DLD1 (cell line): Measurements from ENCODE around the gene AGPAT3.
"Not testable (repeated sequence)": the region's sequence is repeated elsewhere in the genome, so short reads cannot be mapped to it uniquely, and the experiment has no call there.

Experiments
- in situ Hi-C: cut with HindIII; loops from 2 replicates; pipeline ENCODE4 v1.10.0; 2017; ENCODE audit warnings: low sequenced_read_pairs

AGPAT3 gene

DNA sequence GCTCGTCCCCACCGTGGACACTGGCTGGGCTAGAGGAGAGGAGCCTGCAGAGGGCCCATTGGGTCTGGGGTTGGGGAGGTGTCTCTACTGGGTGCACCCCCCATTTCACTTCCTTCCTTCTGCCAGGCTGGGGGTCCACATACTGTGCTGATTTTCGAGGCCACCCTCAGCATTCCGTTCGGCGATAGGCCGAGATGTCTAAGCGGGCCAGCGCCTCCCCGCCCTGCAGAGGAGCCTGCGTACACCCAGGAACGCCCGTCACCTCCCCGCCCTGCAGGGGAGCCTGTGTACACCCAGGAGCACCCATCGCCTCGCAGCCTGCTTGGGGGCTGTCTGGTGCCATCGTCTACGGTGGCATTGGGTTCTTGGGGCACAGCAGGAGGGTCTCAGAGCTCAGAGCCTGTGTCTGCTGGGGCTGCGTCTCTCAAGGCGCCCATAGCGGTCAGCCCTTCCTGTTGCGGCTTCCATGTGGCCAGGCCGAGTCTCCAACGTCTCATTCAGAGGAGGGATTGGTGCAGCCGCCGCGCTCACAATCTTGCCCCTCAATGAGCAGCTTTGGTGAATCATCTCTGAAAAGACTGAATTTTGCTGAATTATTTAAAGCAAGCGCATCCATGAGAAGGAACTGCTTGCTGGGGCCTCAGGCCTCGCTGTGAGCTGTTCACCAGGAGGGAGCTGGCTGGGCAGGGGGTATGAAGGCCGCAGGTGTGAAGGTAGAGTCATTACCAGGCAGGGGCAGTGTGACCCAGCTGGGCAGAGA lies 30.7 kb upstream of the AGPAT3 start:
- in situ Hi-C loops, result no loop called here

DNA sequence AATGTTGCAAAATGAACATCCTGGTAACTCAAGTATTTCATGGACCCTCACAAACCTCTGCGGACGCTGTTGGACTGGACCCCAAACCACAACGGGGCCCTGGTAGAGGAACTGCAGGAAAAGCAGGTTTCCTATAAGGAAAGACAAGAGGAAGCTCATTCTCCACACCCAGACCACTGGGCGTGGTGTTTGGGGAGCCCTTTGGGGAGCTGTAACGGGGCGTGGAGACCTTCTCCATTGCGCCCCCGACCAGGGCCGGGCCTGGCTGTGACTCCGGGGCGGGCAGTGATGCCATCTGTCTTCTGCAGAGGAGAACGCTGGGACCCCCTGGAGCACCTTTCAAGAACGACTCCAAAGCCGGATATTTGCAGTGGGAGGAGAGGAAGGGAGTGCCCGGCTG lies 30.0 kb upstream of the AGPAT3 start:
- in situ Hi-C loops, result no loop called here

DNA sequence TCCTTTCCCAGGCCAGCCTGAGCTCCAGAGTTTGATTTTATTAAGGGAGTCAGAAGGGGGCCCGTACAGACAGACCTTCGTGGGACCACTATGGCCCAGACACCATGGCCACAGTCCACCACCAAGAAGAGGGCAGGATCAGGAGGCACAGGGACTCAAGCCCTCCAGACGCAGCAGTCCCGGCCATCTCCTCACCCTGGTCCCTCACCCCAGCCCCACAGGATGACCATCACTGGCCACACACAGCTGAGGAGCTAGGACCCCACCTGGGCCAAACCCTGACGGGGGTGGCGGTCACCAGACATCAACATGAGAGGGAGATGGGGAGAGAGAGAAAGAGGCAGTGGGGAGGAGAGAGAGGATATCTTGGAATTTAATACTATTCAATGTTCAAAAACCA lies 29.2 kb upstream of the AGPAT3 start:
- in situ Hi-C loops, result no loop called here

DNA sequence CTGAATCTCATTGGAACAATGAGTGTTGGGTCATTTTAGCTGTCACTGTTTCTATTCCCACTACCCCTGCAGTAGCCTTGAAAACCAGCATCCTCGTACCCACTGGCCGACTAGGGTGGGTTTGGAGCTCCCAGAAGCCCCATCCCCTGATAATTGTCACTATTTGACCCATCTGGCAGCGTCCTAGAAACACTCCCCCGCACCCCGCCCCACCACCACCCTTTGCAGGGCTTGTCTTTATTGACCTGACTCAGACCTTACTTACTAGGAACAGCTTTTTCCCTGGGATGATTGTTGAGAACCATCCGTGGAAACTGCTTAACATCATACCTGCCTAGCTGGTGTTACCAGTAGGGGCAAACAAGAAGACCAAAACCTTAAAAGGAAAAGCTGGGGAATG lies 28.4 kb upstream of the AGPAT3 start:
- in situ Hi-C loops, result no loop called here

DNA sequence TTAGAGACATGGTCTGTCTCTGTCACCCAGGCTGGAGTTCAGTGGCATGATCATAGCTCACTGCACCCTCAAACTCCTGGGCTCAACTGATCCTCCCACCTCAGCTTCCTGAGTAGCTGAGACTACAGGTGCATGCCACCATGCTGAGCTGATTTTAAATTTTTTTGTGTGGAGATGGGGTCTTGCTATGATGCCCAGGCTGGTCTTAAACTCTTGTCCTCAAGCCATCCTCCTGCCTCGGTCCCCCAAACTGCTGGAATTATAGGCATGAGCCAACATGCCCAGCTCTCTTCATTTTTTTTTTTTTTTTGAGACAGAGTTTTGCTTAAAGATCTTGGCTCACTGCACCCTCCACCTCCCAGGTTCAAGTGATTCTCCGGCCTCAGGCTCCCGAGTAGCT lies 24.8 kb upstream of the AGPAT3 start:
- in situ Hi-C loops, result no loop called here

DNA sequence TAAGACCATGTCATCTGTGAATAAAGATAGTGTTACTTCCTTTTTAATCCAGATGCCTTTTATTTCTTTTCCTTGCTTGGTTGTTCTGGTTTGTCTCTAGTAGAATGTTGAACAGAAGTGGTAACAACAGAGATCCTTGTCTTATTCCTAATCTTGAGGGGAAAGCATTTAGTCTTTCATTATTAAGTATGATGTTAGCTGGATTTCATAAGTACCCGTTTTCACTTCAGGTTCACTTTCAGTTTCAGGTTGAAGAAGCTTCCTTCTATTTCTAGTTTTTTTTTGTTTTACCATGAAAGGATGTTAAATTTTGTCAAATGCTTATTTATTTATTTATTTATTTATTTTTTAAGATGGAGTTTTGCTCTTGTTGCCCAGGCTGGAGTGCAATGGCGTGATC lies 22.3 kb upstream of the AGPAT3 start:
- in situ Hi-C loops, result no loop called here

DNA sequence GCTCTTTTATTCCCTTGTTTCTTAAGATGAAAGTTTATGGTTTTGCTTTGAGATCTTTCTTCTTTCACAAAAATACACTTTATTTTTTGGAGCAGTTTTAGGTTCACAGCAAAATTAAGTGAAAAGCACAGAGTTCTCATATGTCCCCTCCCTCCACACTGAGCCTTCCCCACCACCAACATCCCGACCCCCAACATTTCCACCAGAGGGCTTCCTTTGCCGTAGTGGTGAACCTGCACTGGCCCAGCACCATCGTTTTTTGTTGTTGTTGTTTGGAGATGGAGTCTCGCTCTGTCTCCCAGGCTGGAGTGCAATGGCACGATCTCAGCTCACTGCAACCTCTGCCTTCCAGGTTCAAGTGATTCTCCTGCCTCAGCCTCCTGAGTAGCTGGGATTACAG lies 20.1 kb upstream of the AGPAT3 start:
- in situ Hi-C loops, result not testable (repeated sequence)

DNA sequence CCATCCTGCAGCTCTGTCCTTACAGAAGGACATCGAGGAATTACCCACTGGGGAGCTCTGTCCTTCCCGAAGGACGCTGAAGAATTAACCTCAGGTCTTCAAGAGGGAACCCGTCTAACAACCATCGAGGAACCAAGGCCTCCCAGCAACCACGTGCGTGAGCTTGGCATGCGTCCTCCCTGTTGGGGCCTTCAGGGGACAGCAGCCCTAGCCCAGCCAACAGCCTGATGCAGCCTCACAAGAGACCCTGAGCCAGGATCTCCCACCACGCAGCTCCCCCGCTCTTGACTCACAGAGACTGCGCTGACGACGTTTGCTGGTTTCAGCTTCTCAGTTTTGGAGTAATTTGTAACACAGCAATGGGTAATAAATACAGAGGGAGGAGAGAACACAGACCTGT lies 19.6 kb upstream of the AGPAT3 start:
- in situ Hi-C loops, result no loop called here

DNA sequence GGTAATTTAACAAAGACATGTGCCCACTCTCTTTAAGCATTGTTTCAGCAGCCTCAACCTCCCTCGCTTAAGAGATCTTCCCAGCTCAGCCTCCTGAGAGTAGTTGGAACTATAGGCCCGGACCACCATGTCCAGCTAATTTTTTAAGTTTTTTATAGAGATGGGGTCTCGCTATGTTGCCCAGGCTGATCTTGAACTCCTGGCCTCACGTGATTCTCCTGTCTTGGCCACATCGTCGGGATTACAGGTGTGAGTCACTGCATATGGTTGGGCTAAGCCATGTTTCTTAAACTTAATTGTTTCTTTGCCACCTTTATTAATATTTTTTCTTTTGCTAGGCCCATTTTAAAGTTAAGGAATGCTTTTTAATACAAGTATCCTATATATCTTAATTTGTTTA lies 18.6 kb upstream of the AGPAT3 start:
- in situ Hi-C loops, result no loop called here

DNA sequence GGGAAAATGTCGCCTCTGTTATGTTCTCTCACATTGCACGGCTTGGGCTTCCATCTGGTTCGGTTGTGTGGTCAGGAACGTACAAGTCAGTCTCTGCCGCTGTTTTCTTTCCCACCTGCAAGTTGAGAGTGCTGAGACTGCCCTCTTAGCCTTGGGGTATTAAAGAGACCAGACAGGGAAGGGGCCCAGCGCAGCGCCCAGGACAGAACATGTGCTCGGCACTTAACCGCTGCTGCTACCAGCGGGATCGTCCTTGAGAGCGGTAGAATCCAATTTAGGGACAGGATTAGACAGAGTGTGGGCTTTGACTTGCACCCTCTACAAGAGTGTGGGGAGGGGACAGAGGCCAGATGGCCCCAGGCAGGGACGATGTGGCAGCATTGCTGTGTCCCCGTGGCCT lies 17.7 kb upstream of the AGPAT3 start:
- in situ Hi-C loops, result no loop called here

DNA sequence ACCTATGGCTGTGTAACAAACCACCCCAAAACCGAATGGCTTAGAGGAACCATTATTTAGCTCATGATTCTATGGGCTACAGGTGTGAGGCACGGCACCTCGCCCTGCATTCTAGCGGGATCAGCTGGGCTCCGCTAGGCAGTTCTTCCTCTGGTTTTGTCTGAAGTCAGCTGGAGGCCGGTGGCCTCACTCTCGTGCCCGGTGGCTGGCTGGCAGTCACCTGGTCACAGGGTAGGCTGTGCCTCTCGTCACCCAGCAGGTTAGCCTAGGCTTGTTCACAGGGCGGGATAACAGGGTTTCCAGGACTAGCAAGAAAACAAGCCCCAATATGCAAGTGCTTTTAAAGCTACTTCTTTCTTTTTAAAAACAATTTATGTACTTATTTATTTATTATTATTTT lies 16.3 kb upstream of the AGPAT3 start:
- in situ Hi-C loops, result no loop called here

DNA sequence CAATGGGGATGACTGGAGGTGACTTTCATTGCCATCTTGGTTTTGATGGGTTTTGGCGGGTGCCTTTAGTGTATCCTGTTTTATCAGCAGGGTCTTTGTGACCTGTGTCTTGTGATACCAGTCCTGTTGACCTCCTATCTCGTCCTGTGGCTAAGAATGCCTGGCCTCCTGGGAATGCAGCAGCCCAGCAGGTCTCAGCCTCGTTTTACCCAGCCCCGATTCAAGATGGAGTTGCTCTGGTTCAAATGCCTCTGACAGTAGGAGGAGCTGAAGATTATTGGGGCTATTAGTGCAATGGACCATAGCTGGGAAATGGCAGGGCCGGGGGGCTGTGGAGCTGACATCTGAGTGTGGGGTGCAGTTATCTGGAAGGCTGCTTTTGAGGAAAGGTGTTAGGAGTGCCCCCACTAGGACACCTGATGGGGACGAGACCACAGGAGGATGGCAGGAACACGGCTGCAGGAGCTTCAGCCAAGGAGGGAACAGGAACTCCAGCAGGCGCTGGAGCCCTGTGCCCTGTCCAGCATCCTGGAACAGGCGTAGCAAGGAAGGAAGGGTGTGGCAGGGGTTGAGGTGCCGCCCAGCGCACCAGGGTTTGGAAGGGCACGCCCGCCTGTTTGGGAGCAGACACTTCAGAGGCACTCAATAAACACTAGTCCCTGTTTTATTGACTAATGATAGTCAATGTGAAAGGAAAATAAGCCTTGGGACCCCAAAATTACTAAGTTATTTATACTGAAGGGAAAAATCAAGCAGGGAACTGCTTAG lies 15.3 kb upstream of the AGPAT3 start:
- in situ Hi-C loops, result no loop called here

DNA sequence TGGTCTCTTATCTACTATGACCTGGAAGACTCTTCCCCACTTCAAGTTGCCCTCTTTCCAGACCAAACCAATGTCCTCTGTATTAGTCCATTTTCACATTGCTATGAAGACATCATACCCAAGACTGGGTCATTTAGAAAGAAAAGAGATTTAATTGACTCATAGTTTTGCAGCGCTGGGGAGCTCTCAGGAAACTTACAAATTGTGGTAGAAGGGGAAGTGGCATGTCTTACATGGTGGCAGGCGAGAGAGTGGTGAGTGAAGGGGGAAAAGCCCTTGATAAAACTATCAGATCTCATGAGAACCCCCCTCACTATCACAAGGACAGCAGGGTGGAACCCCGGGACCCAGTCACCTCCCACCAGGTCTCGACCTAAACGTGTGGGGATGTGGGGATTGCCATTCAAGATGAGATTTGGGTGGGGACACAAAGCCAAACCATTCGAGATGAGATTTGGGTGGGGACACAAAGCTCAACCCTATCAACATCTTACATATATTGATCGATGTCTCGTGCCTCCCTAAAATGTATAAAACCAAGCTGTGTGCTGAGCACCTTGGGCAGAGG lies 14.2 kb upstream of the AGPAT3 start:
- in situ Hi-C loops, result no loop called here

DNA sequence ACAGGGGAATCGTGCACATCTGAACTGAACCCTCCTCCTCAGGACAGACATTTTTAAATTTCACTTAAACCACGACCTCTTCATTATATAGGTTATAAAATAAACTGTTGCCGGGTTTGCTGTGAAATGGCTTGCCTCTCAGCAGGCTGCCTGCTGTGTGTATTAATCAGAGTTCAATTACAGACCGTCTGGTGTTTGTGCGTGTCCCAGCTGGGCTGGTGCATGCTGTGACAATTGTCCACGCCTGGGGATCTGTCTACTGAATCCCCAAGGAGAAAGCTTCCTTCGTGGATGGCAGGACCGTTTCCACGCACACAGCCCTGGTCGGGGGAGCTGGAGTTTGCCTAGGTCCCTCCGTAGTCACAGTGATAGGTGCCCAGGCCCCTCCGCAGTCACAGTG lies 13.4 kb upstream of the AGPAT3 start:
- in situ Hi-C loops, result no loop called here

DNA sequence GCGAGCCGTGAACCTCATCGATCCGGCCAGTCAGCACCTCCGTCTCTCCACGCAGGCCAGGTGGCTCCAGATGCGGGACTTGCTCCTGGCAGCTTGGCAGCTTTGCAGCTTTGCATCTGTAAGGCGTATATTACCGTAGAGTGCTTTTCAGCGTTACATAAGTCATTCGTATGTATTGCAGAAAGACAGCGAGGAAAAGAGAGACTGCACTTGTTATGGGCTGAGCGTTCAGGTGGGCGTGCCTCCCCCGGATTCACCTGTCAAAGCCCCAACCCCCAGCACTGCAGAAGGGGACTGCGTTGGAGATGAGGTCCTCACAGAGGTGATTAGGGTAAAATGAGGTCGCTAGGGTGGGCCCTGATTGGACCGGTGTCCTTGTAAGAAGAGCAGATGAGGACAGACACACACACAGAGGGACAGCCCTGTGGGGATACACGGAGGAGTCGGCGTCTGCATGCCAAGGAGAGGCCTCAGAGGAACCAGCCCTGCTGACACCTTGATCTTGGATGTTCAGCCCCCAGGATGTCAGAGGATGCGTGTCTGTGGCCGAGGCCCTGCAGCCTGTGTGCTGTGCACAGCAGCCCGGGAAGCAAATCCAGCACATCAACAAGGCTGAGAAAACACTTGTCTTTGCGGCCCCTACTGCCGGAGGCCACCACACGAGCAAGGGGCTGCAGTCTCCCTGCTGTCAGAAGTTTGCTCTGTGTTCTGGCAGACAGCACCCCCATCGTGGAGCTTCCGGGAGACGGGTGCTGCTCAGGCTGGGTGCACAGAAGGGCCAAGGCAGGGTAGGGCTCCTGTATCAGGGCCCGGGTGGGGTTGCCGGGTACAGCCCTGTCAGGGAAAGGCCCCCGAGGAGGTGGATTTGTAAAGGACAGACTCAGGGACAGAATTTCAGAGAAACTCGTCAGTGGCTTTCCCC lies 10.9 kb upstream of the AGPAT3 start:
- in situ Hi-C loops, result no loop called here

DNA sequence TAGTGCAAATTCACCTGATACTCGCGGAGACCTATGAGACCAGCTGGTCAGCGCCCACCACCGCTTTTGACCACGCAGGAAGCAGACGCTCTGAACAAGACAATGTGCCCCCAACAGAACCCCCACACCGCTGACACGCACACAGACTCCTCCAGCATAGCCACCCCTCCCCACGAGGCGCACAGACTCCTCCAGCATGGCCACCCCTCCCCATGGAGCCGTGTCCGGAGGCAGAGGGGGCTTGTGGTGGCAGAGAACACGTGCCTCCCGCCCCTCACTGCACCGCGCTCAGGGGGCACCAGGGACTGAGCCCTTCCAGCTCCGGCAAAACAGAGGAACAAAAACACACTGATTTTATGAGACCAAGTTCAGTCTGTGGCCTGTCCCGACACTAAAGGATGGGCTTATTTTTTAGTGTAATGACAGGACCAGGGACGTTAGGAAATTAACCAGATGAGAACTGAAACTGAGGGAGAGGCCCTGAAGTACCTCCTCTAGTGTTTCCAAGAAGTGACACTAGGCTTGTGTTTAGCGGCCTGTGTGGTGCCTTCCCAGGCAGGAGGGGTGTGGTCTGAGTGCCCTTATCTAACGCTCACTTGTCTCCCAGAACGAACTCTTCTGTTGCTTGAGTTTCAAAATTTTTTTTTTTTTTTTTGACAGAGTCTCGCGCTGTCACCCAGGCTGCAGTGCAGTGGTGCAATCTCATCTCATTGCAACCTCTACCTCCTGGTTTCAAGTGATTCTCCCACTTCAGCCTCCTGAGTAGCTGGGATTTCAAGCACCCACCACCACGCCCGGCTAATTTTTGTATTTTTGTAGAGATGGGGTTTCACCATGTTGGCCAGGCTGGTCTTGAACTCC lies 10.0 kb upstream of the AGPAT3 start:
- in situ Hi-C loops, result no loop called here

DNA sequence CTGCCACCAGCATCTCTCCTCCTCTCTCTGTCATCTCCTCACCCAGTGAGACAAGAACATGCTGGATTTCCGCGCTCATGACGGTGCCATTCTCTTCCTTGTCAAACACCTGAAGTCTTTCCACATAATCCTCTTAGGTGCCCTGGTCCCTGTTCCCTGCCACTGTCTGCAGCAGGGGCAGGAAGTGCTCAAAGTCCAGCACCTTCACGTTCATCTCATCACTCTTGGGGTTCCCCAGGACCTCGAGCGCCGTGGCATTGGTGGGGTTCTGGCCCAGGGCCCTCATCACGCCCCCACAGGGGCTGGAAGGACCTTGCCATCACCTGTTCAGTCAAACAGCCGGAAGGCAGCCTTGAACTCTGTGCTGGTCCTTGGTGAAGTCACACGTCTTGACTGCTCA lies 9.1 kb upstream of the AGPAT3 start:
- in situ Hi-C loops, result no loop called here

DNA sequence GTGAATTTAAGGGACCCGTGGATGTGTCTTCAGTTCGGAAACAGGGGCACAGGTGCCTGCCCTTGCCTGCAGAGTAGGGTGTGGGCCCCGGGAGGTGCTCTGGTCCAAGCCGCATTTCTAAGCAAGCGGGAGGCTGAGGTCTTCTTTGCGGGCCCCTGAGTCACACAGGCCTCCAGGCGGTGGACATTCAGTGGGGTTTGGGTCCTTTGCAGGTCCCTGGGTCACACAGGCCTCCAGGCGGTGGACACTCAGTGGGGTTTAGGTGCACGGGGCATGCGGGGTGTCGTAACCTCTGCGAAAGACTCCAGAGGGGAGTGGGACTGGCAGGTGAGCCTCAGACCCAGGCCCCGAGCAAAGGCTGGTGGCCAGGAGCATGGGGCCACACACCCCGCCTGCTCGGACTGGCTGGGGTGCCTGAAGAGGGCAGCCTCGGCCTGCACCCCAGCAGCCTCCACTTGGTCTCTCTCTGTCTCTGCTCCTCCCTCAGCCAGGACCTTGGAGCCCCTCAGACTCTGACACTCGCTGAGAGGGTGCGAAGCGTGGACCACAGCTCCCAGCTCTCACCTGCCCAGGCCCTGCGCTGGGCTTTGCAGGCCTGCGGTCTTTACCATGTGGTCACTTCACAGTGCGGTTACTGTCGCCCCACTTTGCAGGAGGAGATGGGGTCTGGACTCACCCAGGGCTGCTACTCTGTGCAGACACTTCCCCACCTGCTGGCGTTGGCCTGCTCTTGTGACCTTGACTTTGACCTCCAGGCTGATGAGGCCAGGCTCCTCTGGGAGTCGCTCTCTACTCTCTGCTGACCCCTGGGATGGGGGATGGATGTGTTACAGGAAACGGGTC lies 6.0 kb upstream of the AGPAT3 start:
- in situ Hi-C loops, result no loop called here

DNA sequence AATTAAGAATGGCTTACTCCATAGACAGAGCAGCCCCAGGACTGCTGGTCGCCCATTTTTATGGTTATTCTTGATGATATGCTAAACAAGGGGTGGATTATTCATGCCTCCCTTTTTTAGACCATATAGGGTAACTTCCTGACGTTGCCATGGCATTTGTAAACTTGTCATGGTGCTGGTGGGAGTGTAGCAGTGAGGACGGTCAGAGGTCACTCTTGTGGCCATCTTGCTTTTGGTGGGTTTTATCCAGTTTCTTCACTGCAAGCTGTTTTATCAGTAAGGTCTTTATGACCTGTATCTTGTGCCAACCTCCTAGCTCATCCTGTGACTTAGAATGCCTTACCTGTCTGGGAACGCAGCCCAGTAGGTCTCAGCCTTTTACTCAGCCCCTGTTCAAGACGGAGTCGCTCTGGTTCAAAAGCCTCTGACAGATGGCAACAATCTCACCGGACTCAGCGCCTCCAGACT lies 5.2 kb upstream of the AGPAT3 start:
- in situ Hi-C loops, result no loop called here
